ACHN (cell line): ENCODE results near the gene TNS3.
"Not testable (repeated sequence)": the region's sequence is repeated elsewhere in the genome, so short reads cannot be mapped to it uniquely, and the experiment has no call there.

ENCODE experiments used
- DNase-seq: peaks from one replicate; pipeline ENCODE4 v3.0.0-alpha.2; 2015
- in situ Hi-C: cut with HindIII; loops from 2 replicates; pipeline ENCODE4 v1.10.0; 2017; ENCODE audit warnings: low sequenced_read_pairs, low pct_ligation_motif_present, low pct_unique_long_range_greater_than_20kb

TNS3 gene

DNA sequence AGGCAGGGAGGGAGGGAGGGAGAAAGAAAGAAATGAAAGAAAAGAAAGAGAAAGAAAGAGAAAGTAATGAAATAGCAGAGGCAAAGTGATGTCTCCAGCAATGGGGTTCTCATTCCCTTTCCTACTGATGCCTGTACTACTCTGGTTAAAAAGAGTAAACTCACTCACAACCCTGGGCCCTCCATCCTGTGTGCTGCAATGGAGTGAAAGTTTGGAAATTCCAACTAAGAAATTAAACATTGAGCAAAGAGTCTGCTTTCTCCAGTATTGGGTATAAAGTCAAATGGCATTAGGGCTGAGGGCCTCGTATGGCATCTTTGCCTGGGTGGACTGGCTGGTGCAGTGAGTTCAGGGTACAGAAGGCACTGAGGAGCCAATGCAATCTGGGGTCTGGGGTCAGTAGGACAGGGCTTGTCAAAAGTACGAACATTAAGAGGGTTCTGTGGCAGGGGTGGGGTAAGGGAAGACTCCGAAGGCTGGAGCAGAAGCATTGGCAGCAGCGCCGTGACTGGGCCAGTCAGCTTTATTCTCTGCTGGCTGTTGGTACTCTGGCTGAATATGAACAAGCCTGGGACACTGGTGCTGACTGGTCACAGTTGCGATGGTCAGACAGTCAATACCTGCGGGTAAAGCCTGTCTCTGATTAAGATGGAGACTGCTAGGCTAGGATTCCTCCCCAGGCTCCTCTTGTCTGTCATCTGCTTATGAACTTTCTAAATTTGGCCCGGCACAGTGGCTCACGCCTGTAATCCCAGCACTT lies 24.1 kb upstream of the TNS3 start:
- no peak for DNase-seq
- in situ Hi-C loops, result no loop called here

DNA sequence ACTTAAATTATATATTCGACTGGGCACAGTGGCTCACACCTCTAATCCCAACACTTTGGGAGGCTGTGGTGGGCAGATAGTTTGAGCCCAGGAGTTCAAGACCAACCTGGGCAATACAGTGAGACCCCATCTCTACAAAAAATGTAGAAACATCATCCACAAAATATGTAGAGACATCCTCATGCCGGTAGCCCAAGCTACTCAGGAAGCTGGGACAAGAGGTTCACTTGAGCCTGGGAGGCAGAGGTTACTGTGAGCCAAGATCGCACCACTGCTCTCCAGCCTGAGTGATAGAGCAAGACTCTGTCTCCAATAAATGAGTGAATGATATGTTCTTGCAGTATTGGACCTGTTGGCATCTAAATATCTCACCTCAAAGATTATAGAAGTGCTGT lies 22.6 kb upstream of the TNS3 start:
- in situ Hi-C loops, result no loop called here
- no peak for DNase-seq

DNA sequence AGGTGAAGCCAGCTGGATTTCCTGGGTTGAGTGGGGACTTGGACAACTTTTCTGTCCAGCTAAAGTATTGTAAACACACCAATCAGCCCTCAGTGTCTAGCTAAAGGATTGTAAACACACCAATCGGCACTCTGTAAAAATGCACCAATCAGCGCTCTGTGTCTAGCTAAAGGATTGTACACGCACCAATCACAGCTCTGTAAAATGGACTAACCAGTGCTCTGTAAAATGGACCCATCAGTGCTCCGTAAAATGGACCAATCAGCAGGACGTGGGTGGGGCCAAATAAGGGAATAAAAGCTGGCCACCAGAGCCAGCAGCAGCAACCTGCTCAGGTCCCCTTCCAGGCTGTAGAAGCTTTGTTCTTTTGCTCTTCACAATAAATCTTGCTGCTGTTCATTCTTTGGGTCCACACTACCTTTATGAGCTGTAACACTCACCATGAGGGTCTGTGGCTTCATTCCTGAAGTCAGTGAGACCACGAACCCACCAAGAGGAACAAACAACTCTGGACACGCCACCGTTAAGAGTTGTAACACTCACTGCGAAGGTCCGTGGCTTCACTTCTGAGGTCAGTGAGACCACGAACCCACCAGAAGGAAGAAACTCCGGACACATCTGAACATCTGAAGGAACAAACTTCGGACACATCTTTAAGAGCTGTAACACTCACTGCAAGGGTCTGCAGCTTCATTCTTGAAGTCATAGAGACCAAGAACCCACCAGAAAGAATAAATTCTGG lies 21.8 kb upstream of the TNS3 start:
- in situ Hi-C loops, DNase-seq: not testable (repeated sequence)

DNA sequence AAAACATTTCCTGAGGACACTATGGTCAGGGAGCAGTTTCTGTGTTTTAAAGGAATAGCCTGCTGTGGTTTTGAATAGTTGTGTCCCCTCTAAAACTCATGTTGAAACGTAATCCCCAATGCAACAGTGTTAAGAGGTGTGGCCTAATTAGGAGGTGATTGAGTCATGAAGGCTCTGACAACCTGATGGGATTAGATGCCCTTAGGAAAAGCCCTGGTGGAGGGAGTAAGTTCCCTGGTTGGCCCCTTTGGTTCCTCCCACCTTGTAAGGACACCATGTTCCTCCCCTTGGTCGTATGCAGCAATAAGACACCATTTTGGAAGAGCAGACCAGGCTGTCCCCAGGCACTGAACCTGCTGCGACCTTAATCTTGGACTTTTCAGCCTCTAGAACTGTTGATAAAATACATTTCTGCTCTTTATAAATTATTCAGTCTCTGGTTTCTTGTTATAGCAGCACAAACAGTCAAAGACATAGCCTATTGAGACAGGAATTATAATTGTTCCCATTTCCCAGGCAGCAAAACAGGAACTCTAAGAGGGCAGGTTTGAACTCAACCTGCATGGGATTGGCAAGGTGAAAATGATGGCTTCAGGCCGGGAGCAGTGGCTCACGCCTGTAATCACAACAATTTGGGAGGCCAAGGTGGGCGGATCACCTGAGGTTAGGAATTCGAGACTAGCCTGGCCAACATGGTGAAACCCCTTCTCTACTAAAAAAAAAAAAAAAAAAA lies 20.5 kb upstream of the TNS3 start:
- peak; percentile 41 for DNase-seq
- in situ Hi-C loops, result no loop called here

DNA sequence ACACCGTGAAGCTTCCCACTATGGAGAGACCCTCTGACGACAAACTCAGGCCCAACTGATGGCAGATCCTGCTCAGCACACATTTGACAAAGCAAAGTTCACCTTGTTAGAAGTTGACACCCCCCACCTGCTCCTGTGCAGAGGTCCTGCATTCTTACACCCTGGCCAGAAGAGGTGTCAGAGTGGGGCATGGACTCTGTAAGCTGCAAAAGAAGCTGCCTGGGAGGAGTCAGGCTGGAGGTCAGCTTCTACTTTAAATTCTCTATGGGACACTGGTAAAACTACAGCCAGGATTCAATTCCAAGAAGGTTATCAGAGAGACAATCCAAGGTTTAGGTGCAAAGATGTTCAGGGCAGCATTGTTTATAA lies 20.0 kb upstream of the TNS3 start:
- DNase-seq, result peak; percentile 40
- in situ Hi-C loops, result no loop called here

DNA sequence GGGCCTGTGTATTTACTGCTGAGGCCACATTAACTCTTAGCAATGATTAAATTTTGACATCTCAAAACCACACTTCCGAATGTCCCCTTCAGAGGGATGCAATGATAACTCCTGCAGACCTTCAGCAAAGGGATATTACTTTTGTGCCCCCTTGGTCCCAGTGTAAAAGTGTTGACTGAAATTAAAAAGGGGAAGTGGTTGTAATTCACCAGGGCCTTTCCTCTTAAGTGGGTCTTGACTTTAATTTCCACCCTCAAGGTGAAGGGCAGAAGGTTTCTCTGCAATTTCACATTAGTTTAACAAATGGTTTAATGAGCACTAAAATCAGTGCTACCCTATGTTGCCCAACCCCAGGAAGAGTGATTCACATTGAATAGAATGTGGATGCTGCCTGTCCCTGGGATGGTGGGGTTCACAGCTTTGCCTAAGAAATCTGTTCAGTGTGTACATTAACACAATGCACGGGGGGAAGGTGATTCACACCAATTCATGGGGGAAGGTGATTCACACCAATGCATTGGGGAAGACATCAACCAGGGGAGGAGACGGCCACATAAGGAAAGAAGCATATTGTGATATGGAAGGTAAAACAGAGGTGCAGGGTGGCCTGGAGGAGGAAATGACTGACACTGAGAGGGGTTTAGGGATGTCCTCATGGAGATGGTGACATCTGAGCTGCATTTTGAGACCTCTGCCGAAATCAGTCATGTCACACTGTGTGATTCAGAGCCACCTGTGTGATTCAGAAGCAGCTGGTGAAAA lies 19.4 kb upstream of the TNS3 start:
- DNase-seq, result peak; percentile 91
- in situ Hi-C loops, result no loop called here

DNA sequence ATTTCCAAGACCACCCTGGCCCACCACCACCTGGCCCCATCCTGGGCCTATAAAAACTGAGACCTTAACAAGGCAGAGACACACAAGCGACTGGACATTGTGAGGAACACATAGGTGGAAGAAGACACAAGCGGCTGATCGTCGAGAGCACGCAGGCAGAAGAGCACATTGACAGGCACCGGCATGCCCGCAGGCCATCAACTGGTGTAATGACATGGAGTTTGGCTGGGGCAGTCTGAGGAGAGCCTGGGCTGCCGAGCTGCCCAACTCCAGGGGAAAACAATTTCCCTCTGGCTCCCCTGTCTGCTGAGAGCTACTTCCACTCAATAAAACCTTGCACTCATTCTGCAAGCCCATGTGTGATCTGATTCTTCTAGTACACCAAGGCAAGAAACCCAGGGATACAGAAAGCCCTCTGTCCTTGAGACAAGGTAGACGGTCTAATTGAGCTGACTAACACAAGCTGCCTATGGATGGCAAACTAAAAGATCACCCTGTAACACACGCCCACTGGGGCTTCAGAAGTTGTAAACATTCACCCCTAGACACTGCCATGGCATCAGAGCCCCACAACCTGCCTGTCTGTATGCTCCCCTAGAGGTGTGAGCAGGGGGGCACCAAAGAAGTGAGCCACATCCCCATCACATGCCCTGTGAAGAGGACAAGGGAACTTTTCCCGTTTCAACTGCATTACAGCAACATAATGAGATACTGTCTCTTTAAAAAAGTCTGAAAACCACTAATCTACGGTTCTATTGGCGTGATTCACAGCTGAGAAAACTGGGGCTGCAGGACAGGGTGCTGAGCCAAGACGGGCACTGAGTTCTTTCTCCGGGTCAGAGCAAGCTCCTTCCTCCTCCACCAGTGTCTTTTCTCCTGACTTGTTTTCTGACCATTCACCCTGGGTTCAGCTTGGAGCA lies 18.5 kb upstream of the TNS3 start:
- in situ Hi-C loops, result no loop called here
- DNase-seq, result peak; percentile 92

DNA sequence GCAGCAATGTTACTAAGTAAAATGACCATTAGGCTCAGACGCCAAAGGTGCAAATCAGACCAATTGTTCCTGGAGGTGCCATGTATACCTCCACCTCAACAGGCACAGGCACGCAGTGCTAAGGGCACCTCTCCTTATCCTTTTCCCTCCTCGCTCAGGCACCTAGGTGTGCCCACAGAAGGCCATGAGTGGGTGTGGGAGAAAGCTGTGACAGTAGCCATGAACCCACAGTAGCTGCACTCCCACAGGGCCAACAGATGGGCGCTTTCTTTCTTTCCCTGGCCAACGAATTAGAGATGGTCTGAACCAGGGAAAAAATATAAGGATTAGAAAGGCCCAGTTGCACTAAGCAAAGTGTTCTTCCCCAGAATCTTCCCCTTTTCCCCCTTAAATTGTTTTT lies 15.5 kb upstream of the TNS3 start:
- in situ Hi-C loops, result no loop called here
- no peak for DNase-seq

DNA sequence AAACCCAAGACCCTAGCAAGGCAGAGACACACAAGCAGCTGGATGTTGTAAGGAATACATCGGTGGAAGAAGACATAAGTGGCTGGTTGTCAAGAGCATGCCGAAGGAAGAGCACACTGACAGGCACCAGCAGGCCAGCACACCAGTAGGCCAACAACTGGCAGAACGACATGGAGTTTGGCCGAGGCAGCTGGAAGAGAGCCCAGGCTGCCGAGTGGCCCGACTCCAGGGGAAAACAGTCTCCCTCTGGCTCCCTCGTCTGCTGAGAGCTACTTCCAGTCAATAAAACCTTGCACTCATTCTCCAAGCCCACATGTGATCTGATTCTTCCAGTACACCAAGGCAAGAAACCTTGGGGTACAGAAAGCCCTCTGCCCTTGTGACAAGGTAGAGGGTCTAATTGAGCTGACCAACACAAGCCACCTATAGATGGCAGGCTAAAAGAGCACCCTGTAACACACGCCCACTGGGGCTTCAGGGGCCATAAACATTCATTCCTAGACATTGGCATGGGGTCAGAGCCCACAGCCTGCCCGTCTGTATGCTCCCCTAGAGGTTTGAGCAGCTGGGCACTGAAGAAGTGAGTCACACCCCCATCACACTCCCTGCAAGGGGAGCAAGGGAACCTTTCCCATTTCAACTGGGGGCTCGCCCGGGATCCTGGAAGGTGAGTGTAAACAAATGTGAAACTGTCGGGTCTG lies 14.7 kb upstream of the TNS3 start:
- in situ Hi-C loops, result no loop called here
- peak; percentile 48 for DNase-seq

DNA sequence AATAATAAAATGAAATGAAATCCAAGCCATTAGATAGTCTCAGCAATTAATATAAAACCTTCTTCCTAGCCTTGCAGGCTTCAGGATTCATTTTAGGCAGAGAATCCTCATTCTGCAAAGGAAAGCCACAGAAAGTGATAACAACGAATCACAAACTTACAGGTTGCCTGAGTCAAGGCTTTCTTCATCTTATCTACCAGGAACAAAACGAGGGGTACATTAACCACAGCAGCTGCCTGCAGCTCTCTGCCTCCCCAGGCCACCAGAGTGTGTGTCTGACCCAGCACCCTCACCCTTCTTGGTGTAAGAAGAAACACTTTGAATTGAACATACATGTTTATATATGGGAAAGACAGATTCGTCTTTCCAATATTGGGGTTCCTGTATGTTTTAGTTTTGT lies 12.5 kb upstream of the TNS3 start:
- in situ Hi-C loops, result no loop called here
- DNase-seq, result no peak

DNA sequence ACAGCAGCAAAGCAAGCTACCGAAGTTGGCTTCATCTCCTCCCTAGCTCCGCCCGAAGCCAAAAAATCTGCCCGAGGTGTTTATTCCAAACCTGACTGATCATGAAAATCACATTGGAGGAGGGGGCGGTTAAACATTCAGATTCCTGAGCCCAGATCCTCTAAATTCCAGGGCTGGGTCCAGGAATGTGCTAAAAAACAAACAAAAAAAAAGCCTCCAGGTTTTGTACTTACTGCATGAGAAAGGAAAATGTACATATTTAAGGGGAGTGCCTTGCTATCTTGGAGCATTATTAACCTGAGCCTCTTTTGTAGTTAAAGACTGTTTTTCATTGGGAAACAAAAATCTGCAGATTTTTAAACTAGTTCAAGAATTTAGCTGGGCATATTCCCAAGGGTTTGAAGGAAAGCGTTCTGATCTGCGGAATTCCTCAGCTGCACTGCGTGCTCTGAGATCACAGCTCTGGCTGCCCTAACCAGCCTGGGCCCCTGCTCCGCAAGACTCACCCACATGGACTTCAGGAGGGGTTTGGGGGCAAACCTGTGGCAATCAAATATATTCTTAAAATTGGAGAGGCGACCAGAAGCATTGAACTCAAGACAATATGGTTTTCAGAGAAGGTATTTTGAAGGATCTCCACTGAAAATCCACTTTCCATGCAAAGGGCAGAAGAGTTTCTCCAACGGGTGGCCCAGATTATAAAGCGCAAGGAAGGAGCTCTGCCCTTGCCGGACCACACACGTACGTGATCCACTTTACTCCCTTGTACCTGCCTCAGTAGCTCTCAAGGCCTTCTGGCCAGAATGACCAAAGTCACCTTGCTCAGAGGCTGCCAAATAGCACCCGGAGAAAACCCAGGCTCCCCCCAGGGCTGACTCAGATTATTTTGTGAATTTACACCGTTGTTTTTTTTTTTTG lies 10.0 kb upstream of the TNS3 start:
- DNase-seq, result no peak
- in situ Hi-C loops, result no loop called here

DNA sequence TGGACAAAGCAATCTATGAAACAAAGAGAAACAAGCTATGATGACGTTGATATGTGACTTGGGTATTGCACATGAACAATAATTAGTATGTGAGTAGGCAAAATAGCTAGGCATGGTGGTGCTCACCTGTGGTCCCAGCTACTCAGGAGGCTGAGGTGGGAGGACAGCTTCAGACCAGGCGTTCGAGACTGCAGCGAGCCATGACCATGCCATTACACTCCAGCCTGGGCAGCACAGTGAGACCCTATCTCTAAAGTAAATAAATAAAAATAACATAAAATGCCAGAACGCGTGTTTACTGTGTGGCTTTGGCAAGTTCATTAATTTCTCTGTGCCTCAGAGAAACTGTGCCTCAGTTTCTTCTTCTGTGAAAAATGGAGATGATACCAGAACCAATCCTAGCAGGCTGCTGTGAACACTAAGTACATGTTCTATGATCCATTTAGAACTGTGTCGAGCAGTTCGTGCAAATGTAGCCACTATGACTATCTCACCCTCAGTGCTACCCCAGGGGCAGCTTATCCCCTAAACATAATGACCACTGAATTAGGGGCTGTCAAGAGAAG lies 9.3 kb upstream of the TNS3 start:
- in situ Hi-C loops, result no loop called here
- DNase-seq, result no peak

DNA sequence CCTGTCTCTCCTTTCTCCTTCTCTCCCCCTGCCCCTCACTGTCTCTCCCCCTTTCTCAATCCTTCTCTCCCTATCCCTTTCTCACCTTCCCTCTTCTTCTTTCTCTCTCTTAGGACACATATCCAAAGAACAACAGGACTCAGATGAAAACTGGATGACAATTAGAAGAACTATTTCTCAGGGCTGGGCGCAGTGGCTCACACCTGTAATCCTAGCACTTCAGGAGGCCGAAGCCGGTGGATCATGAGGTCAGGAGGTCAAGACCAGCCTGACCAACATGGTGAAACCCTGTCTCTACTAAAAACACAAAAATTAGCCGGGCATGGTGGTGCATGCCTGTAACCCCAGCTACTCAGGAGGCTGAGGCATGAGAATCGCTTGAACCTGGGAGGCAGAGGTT lies 8.3 kb upstream of the TNS3 start:
- in situ Hi-C loops, DNase-seq: not testable (repeated sequence)

DNA sequence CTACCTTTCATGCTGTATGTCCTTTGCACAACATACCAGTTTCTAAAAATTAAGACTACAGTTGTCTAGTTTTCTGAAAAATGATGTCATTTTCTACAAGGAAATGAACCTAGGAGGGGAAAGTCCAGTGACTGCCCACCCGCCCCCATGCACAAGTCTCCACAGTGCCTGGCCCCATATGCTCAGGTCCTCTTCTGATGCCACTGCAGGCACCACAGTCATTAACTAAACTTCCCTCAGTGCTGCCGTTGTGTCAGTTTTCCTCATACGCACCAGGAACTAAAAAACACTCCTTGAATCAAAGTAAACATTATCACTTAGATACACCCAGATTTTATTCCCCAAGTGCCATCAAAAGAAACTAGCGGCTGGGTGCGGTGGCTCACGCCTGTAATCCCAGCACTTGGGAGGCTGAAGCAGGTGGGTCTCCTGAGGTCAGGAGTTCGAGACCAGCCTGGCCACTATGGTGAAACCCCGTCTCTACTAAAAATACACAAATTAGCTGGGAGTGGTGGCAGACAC lies 6.9 kb upstream of the TNS3 start:
- in situ Hi-C loops, result no loop called here
- DNase-seq, result no peak

DNA sequence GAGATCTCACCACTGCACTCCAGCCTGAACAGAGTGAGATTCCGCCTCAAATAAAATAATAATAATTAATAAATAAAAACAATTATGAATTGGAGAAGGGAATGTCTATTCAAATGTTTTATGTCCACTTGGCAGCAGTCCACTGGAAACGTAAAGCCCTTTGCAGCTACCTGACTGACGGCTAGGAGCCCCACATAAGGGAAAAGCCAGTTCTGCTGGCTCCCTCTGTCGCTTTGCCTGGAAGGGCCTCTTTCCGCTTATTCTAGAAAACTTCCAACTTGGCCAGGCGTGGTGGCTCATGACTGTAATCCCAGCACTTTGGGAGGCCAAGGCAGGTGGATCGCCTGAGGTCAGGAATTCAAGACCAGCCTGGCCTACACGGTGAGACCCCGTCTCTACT lies 6.1 kb upstream of the TNS3 start:
- in situ Hi-C loops, result no loop called here
- no peak for DNase-seq

DNA sequence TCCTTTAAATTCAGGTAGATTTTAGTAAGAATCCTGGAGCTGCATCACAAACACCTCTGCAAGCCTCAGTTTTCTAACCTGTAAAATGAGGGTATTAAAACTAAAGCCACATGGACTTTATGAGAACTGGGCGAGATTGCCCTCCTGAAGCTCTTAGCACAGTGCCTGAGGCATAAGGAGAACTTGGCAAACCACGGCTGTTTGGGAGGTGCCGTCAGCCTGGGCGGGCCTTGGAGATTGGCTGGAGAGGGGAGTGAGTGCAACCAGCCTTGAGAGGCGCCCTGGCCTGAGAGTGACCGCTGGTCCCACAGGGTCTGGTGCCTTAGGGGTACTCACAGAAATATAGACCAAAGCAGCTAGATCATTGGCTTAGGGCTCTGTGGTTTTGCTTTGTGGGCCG lies 5.4 kb upstream of the TNS3 start:
- in situ Hi-C loops, result no loop called here
- DNase-seq, result no peak
